ENCODE measurements around the gene APBA2. TPM values are rescaled to one million over a fixed set of nuclear protein-coding genes. Genes with fewer than 3 reads are reported as not detected.
A peak's percentile ranks its signal among the peaks of the same experiment; 100 is the strongest.

Gene APBA2
- total RNA-seq, 1 donor from 2014 or later: 35.8 TPM

- H3K27me3 ChIP-seq: no peaks in the 10 kb centered on the region
- H3K27me3 Mint-ChIP-seq (ENCODE audit: insufficient read depth, low read depth): peaks cover 5% of the 10 kb centered on the region
- H3K4me2 ChIP-seq: peak overlapping the region; percentile 49
- peaks cover 67% of the 10 kb centered on the region for H3K4me1 Mint-ChIP-seq
- no peak overlapping the region for H3K27ac ChIP-seq
- peaks cover 26% of the 10 kb centered on the region for H3K36me3 Mint-ChIP-seq
- no peaks in the 10 kb centered on the region for H3K79me2 ChIP-seq (ENCODE audit: low read depth)
- no peaks in the 10 kb centered on the region for H3K36me3 ChIP-seq
- no peak overlapping the region for H2AFZ ChIP-seq (replicated peaks)
- H3K4me1 ChIP-seq: peaks cover 39% of the 10 kb centered on the region
- no peak overlapping the region for H3K9ac ChIP-seq
- H3K9me3 ChIP-seq (ENCODE audit: low read depth): no peaks in the 10 kb centered on the region
- TF ChIP-seq CTCF (IDR thresholded peaks at IDR 0.05) (no peak), EZH2phosphoT487 (IDR thresholded peaks at IDR 0.05) (no peak), EZH2 (IDR thresholded peaks at IDR 0.05) (no peak)
- peak overlapping the region; percentile 94 for H3K27ac Mint-ChIP-seq
- no peak for DNase-seq (ENCODE audit: low spot score)
- peaks cover 6% of the 10 kb centered on the region for H3K9me3 Mint-ChIP-seq
- H3K4me3 Mint-ChIP-seq: no peak overlapping the region
- H3F3A ChIP-seq (ENCODE audit: low read depth): peaks cover 5% of the 10 kb centered on the region
- no peak overlapping the region for H3K4me3 ChIP-seq
- peaks cover 45% of the 10 kb centered on the region for H4K20me1 ChIP-seq (ENCODE audit: low read depth)
Observed at GRCh38 chr15:28994142-28994830, 108.5 kb downstream of the APBA2 start.

- TF ChIP-seq CTCF (IDR thresholded peaks at IDR 0.05) (no peak), EZH2phosphoT487 (IDR thresholded peaks at IDR 0.05) (no peak), EZH2 (IDR thresholded peaks at IDR 0.05) (no peak)
- Histone ChIP-seq H3K27me3 (no peaks in the 10 kb centered on the region), H3K79me2 (ENCODE audit: low read depth) (no peaks in the 10 kb centered on the region), H3K4me1 (peaks cover 34% of the 10 kb centered on the region), H3K36me3 (no peaks in the 10 kb centered on the region), H4K20me1 (ENCODE audit: low read depth) (peaks cover 39% of the 10 kb centered on the region), H3K27ac (no peak overlapping the region), H3K4me2 (peak overlapping the region; percentile 49), H3K9ac (no peak overlapping the region), H3K9me3 (ENCODE audit: low read depth) (no peaks in the 10 kb centered on the region), H2AFZ (replicated peaks) (no peak overlapping the region), H3F3A (ENCODE audit: low read depth) (no peaks in the 10 kb centered on the region), H3K4me3 (no peak overlapping the region)
- Mint-ChIP-seq H3K27ac (peak overlapping the region; percentile 94), H3K4me3 (no peak overlapping the region), H3K4me1 (peaks cover 60% of the 10 kb centered on the region), H3K27me3 (ENCODE audit: insufficient read depth, low read depth) (peaks cover 2% of the 10 kb centered on the region), H3K36me3 (peaks cover 28% of the 10 kb centered on the region), H3K9me3 (peaks cover 6% of the 10 kb centered on the region)
- DNase-seq (ENCODE audit: low spot score): peak; percentile 51
Observed at GRCh38 chr15:28994831-28995596, 109.2 kb downstream of the APBA2 start.

GRCh38 chr15:28995705-28996104 lies 109.9 kb downstream of the APBA2 start:
- H3K4me3 ChIP-seq: no peak overlapping the region
- peaks cover 34% of the 10 kb centered on the region for H3K4me1 ChIP-seq
- no peak overlapping the region for H3K4me2 ChIP-seq
- H3K36me3 ChIP-seq: no peaks in the 10 kb centered on the region
- no peak for DNase-seq (ENCODE audit: low spot score)
- H3F3A ChIP-seq (ENCODE audit: low read depth): no peaks in the 10 kb centered on the region
- Mint-ChIP-seq H3K27me3 (ENCODE audit: insufficient read depth, low read depth) (peaks cover 2% of the 10 kb centered on the region), H3K4me1 (peaks cover 56% of the 10 kb centered on the region), H3K4me3 (no peak overlapping the region), H3K27ac (peak overlapping the region; percentile 68), H3K9me3 (peaks cover 6% of the 10 kb centered on the region), H3K36me3 (peaks cover 31% of the 10 kb centered on the region)
- H3K27ac ChIP-seq: no peak overlapping the region
- H3K79me2 ChIP-seq (ENCODE audit: low read depth): no peaks in the 10 kb centered on the region
- no peaks in the 10 kb centered on the region for H3K27me3 ChIP-seq
- H3K9ac ChIP-seq: no peak overlapping the region
- H2AFZ ChIP-seq (replicated peaks): no peak overlapping the region
- H3K9me3 ChIP-seq (ENCODE audit: low read depth): no peaks in the 10 kb centered on the region
- TF ChIP-seq EZH2phosphoT487 (IDR thresholded peaks at IDR 0.05) (no peak), CTCF (IDR thresholded peaks at IDR 0.05) (no peak), EZH2 (IDR thresholded peaks at IDR 0.05) (no peak)
- peaks cover 38% of the 10 kb centered on the region for H4K20me1 ChIP-seq (ENCODE audit: low read depth)
